IPS DF 6.9 (cell line): Measurements from ENCODE around the gene SLC35E3.
"Not testable (repeated sequence)": the region's sequence is repeated elsewhere in the genome, so short reads cannot be mapped to it uniquely, and the experiment has no call there.

Experiments
- DNase-seq: peaks from one replicate; pipeline ENCODE4 v3.0.0-alpha.2; 2013; ENCODE audit warnings: low read depth, low spot score
- H3K27ac ChIP-seq: one replicate; pipeline ENCODE4 v1.5.1; 2013; ENCODE audit warnings: low read length, control low read depth
- H3K27me3 ChIP-seq: 2 replicates; pipeline ENCODE4 v1.6.1; 2013; ENCODE audit warnings: mild to moderate bottlenecking, low read length; ENCODE audit not compliant: control insufficient read depth, insufficient read depth
- H3K36me3 ChIP-seq: 2 replicates; pipeline ENCODE4 v1.6.1; 2013; ENCODE audit warnings: low read length; ENCODE audit not compliant: control insufficient read depth, insufficient read depth
- H3K4me1 ChIP-seq: 2 replicates; pipeline ENCODE4 v1.6.1; 2013; ENCODE audit warnings: low read length; ENCODE audit not compliant: control insufficient read depth, insufficient read depth
- H3K4me3 ChIP-seq: 2 replicates; pipeline ENCODE4 v1.5.1; 2013; ENCODE audit warnings: mild to moderate bottlenecking, low read length
- H3K9me3 ChIP-seq: 2 replicates; pipeline ENCODE4 v1.6.1; 2013; ENCODE audit warnings: low read length, inconsistent platforms; ENCODE audit not compliant: control insufficient read depth, insufficient read depth
- WGBS: extraction: QIAGEN DNeasy Blood & Tissue Kit; methylation state at CpG from one replicate; pipeline ENCODE4 v1.1.7; 2013; ENCODE audit warnings: mixed read lengths, missing lambda C conversion rate; ENCODE audit not compliant: insufficient read length, insufficient coverage; 5-methylcytosine and 5-hydroxymethylcytosine counted together

Gene SLC35E3

GRCh38 chr12:68812553-68813241 is 66.7 kb downstream of the SLC35E3 start:
- H3K27me3 ChIP-seq: no peaks in the 10 kb centered on the region
- no CpG with 5 or more reads among the region's 1 CpG for WGBS
- no peaks in the 10 kb centered on the region for H3K9me3 ChIP-seq
- no peak overlapping the region for H3K27ac ChIP-seq
- H3K4me1 ChIP-seq: no peaks in the 10 kb centered on the region
- no peak for DNase-seq
- H3K4me3 ChIP-seq: no peak overlapping the region
- H3K36me3 ChIP-seq: peaks cover 4% of the 10 kb centered on the region; the same call in 1 of the 2 replicates

DNA sequence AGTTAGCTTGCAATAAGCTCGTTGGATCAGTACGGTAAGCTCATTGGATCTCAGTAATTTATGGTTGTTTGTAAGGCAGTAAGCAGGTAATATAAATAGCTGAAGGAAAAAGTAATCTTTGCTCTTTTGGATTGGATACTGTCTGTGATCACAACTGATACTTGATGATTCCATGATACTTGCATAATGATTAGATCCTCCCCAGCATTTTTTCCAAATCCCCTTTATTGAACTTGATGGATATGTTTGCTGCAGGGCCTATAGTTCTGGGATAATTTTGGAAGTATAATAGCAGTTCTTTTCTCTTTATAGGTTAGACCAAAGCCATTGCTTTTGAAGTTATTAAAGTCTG is 67.2 kb downstream of the SLC35E3 start:
- Histone ChIP-seq H3K36me3 (peaks cover 4% of the 10 kb centered on the region; the same call in 1 of the 2 replicates), H3K27me3 (no peaks in the 10 kb centered on the region)

GRCh38 chr12:68814490-68815231 is 68.7 kb downstream of the SLC35E3 start:
- no peak overlapping the region for H3K4me3 ChIP-seq
- H3K9me3 ChIP-seq: no peaks in the 10 kb centered on the region
- H3K27me3 ChIP-seq: no peaks in the 10 kb centered on the region
- no CpG with 5 or more reads among the region's 3 CpGs for WGBS
- H3K27ac ChIP-seq: no peak overlapping the region
- H3K4me1 ChIP-seq: no peaks in the 10 kb centered on the region
- no peak for DNase-seq
- peaks cover 4% of the 10 kb centered on the region; the same call in 1 of the 2 replicates for H3K36me3 ChIP-seq

More for the DNA sequence above, 67.2 kb downstream of the SLC35E3 start:
- H3K27ac ChIP-seq: no peak overlapping the region
- no peaks in the 10 kb centered on the region for H3K4me1 ChIP-seq
- H3K4me3 ChIP-seq: no peak overlapping the region
- no CpG with 5 or more reads among the region's 2 CpGs for WGBS
- DNase-seq: no peak
- H3K9me3 ChIP-seq: no peaks in the 10 kb centered on the region

GRCh38 chr12:68815232-68815927 is 69.4 kb downstream of the SLC35E3 start:
- H3K9me3 ChIP-seq: no peaks in the 10 kb centered on the region
- no peaks in the 10 kb centered on the region for H3K27me3 ChIP-seq
- no CpG with 5 or more reads among the region's 5 CpGs for WGBS
- DNase-seq: no peak
- H3K4me3 ChIP-seq: no peak overlapping the region
- H3K36me3 ChIP-seq: peaks cover 4% of the 10 kb centered on the region; the same call in 1 of the 2 replicates
- no peaks in the 10 kb centered on the region for H3K4me1 ChIP-seq
- H3K27ac ChIP-seq: no peak overlapping the region

DNA sequence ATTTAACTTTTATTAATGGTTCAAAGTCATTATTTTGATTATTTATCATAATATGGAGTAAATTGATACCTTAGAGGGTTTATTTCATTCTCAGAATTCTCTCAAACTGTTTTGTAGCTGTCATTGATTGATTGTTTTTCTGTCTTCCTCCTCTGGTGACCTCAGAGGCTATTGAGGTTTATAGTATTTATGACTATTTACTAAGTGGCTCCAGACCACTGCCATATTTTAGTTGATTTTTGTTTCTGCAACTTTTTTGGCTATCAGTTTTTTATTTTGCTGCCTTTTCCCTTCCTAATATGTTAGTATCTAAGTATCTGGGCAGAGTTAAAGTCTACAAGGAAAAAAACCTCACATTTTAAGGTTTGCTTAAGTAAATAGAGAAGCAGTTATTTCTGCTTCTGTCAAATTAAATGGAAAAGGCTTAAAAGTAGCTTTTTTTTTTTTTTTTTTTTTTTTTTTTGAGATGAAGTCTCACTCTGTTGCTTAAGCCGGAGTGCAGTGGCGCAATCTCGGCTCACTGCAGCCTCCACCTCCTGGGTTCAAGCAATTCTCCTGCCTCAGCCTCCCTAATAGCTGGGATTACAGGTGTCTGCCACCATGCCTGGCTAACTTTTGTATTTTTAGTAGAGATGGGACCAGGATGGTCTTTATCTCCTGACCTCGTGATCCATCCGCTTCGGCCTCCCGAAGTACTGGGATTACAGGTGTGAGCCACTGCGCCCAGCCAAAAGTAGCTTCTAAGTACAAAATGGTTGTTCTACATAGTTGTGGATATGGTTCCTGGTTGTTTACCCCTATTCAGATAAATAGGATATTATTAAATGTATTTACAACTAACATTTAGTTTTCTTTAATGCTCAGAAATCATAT is 70.2 kb downstream of the SLC35E3 start:
- WGBS: no CpG with 5 or more reads among the region's 8 CpGs
- Histone ChIP-seq H3K36me3 (peaks cover 4% of the 10 kb centered on the region; the same call in 1 of the 2 replicates), H3K4me1 (no peaks in the 10 kb centered on the region), H3K27me3 (no peaks in the 10 kb centered on the region), H3K27ac (no peak overlapping the region), H3K9me3 (no peaks in the 10 kb centered on the region), H3K4me3 (no peak overlapping the region)
- no peak for DNase-seq

- not testable (repeated sequence) for H3K4me3 ChIP-seq, DNase-seq, H3K4me1 ChIP-seq, H3K27me3 ChIP-seq, H3K9me3 ChIP-seq, H3K27ac ChIP-seq
- no CpG with 5 or more reads among the region's 13 CpGs for WGBS
- H3K36me3 ChIP-seq: peaks cover 13% of the 10 kb centered on the region; the same call in 1 of the 2 replicates
These were observed 73.5 kb downstream of the SLC35E3 start for GRCh38 chr12:68819481-68819880.

- WGBS: no CpG with 5 or more reads among the region's 6 CpGs
- Histone ChIP-seq H3K27me3 (no peaks in the 10 kb centered on the region), H3K4me3 (no peak overlapping the region), H3K36me3 (peaks cover 14% of the 10 kb centered on the region; the same call in 1 of the 2 replicates), H3K9me3 (no peaks in the 10 kb centered on the region), H3K27ac (no peak overlapping the region), H3K4me1 (no peaks in the 10 kb centered on the region)
- no peak for DNase-seq
These were observed 75.6 kb downstream of the SLC35E3 start for GRCh38 chr12:68821357-68822188.

DNA sequence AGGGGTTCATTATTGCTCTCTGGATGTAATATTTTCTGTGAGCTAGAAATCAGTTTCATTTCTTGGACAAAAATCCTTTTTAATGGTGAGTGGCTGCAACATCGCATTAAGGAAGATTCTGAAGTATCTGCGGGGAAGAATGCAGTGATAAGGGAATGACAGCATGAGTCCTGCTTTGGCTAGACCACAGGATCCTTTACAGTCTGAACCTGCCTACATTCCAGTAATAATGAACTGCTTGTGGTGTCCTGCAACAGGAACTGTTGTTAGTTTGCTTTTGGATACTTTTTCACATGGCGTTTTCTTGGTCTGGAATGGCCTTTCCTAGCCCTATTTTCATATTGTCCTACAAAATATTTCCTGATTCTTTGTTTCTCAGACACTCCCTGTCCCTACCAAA is 77.7 kb downstream of the SLC35E3 start:
- Histone ChIP-seq H3K27me3 (no peaks in the 10 kb centered on the region), H3K27ac (no peak overlapping the region), H3K4me1 (no peaks in the 10 kb centered on the region), H3K9me3 (no peaks in the 10 kb centered on the region), H3K36me3 (peaks cover 18% of the 10 kb centered on the region; the same call in 1 of the 2 replicates), H3K4me3 (no peak overlapping the region)
- no peak for DNase-seq
- no CpG with 5 or more reads among the region's 3 CpGs for WGBS

GRCh38 chr12:68824131-68824530 is 78.2 kb downstream of the SLC35E3 start:
- Histone ChIP-seq H3K9me3 (no peaks in the 10 kb centered on the region), H3K27me3 (no peaks in the 10 kb centered on the region), H3K36me3 (peaks cover 20% of the 10 kb centered on the region; the same call in 1 of the 2 replicates), H3K4me3 (no peak overlapping the region), H3K27ac (no peak overlapping the region), H3K4me1 (no peaks in the 10 kb centered on the region)
- no CpG with 5 or more reads among the region's 5 CpGs for WGBS
- no peak for DNase-seq
